Measurements from ENCODE around the gene RRP36. TPM values are rescaled to one million over a fixed set of nuclear protein-coding genes. Genes with fewer than 3 reads are reported as not detected.

The RRP36 gene
- total and polyA plus RNA-seq, 9 of the 15 experiments (the other 6 are each of a cell fraction or from before 2014, with no cell fraction given): 27.6 to 150 (median 114) TPM

DNA sequence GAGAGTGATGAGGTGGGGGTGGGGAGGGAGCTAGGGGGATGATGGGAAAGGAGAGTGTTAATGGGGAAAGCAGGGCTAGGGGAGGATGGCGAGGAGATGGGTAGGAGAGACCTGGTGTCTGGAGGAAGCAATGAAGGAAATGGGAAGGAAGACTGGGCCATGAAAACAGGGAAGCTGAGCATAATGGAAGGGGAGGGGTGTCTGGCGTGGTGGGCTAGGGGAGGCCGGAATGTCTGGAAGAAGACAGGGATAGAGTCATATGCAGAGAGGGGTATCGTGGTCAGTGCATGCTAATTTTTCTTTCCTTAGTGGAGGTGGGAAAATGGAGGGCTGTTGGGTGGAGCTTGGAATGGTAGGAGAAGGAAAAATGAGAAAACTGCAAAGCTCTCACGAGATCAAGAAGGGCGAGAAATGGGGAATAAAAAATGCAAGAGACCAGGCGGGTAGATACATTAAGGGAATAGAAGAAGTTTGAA is 7.0 kb upstream of the RRP36 start (continued):
- TF ChIP-seq GABPB2 (CRISPR knock-in tag; conservative IDR thresholded peaks at IDR 0.05) (no peak), PHB (CRISPR knock-in tag; IDR thresholded peaks at IDR 0.05) (no peak), ATF1 (CRISPR knock-in tag; IDR thresholded peaks at IDR 0.05) (no peak), ATF1 (tag; IDR thresholded peaks at IDR 0.05) (no peak), CREBBP (IDR thresholded peaks at IDR 0.05; ENCODE audit: low read depth, low read length) (no peak), RBM39 (optimal IDR thresholded peaks at IDR 0.05; ENCODE audit: low read depth, low read length) (no peak), DPF2 (IDR thresholded peaks at IDR 0.05) (peak; percentile 52; the same call in 1 of the 2 replicates), ESRRB (CRISPR knock-in tag; IDR thresholded peaks at IDR 0.05; ENCODE audit: borderline replicate concordance) (no peak), ZNF140 (CRISPR knock-in tag; IDR thresholded peaks at IDR 0.05) (no peak), NR4A1 (CRISPR knock-in tag; IDR thresholded peaks at IDR 0.05) (no peak), NR4A1 (tag; IDR thresholded peaks at IDR 0.05) (no peak), SIRT6 (IDR thresholded peaks at IDR 0.05; ENCODE audit: low read depth, low read length) (no peak), ZNF444 (CRISPR knock-in tag; IDR thresholded peaks at IDR 0.05) (no peak), ZZZ3 (IDR thresholded peaks at IDR 0.05) (no peak), SP1 (CRISPR knock-in tag; IDR thresholded peaks at IDR 0.05) (no peak), ELF2 (CRISPR knock-in tag; IDR thresholded peaks at IDR 0.05) (no peak), LEF1 (IDR thresholded peaks at IDR 0.05) (no peak), SIN3B (IDR thresholded peaks at IDR 0.05; ENCODE audit: low read depth) (no peak; the same call in 1 of the 2 replicates), ZNF445 (CRISPR knock-in tag; IDR thresholded peaks at IDR 0.05; ENCODE audit: low read depth) (no peak), ADNP (tag; IDR thresholded peaks at IDR 0.05) (no peak)
- TF ChIP-seq, protein P1, sequence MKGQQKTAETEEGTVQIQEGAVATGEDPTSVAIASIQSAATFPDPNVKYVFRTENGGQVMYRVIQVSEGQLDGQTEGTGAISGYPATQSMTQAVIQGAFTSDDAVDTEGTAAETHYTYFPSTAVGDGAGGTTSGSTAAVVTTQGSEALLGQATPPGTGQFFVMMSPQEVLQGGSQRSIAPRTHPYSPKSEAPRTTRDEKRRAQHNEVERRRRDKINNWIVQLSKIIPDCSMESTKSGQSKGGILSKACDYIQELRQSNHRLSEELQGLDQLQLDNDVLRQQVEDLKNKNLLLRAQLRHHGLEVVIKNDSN (CRISPR knock-in tag; IDR thresholded peaks at IDR 0.05): no peak
- TF ChIP-seq, protein P2, sequence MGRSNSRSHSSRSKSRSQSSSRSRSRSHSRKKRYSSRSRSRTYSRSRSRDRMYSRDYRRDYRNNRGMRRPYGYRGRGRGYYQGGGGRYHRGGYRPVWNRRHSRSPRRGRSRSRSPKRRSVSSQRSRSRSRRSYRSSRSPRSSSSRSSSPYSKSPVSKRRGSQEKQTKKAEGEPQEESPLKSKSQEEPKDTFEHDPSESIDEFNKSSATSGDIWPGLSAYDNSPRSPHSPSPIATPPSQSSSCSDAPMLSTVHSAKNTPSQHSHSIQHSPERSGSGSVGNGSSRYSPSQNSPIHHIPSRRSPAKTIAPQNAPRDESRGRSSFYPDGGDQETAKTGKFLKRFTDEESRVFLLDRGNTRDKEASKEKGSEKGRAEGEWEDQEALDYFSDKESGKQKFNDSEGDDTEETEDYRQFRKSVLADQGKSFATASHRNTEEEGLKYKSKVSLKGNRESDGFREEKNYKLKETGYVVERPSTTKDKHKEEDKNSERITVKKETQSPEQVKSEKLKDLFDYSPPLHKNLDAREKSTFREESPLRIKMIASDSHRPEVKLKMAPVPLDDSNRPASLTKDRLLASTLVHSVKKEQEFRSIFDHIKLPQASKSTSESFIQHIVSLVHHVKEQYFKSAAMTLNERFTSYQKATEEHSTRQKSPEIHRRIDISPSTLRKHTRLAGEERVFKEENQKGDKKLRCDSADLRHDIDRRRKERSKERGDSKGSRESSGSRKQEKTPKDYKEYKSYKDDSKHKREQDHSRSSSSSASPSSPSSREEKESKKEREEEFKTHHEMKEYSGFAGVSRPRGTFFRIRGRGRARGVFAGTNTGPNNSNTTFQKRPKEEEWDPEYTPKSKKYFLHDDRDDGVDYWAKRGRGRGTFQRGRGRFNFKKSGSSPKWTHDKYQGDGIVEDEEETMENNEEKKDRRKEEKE (IDR thresholded peaks at IDR 0.05; ENCODE audit: borderline replicate concordance in 1 of 2, control insufficient read depth in 1 of 2, low read depth in 2 of 2, low read length in 1 of 2): no peak
- TF ChIP-seq, protein P3, sequence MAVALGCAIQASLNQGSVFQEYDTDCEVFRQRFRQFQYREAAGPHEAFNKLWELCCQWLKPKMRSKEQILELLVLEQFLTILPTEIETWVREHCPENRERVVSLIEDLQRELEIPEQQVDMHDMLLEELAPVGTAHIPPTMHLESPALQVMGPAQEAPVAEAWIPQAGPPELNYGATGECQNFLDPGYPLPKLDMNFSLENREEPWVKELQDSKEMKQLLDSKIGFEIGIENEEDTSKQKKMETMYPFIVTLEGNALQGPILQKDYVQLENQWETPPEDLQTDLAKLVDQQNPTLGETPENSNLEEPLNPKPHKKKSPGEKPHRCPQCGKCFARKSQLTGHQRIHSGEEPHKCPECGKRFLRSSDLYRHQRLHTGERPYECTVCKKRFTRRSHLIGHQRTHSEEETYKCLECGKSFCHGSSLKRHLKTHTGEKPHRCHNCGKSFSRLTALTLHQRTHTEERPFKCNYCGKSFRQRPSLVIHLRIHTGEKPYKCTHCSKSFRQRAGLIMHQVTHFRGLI (CRISPR knock-in tag; IDR thresholded peaks at IDR 0.05): no peak

Measured in K562 (cell line).